ENCODE data around the gene NTN4. TPM values are rescaled to one million over a fixed set of nuclear protein-coding genes. Genes with fewer than 3 reads are reported as not detected.
A peak's percentile ranks its signal among the peaks of the same experiment; 100 is the strongest.

Gene NTN4
- total and polyA plus RNA-seq, 4 donors, result 3.2 to 30.5 (median 15.0) TPM

- no peaks in the 10 kb centered on the region for H3K9me3 ChIP-seq (ENCODE audit: control insufficient read depth in 4 of 4, low read length in 3 of 4)
- H3K4me3 ChIP-seq (ENCODE audit: low read depth in 1 of 3, low read length in 3 of 3), result no peak overlapping the region
- 66% methylated on average over 5 of the region's 5 CpGs for WGBS
- no peak overlapping the region for H3K9ac ChIP-seq (ENCODE audit: low read depth in 1 of 2, low read length in 2 of 2)
- peak overlapping the region in 1 of 2 donors; percentile 20 for H3K27ac ChIP-seq (ENCODE audit: low read depth in 1 of 2, low read length in 2 of 2)
- no peak for DNase-seq (ENCODE audit: low spot score)
- peaks cover 3 to 24% (median 13%) of the 10 kb centered on the region in 4 donors for H3K4me1 ChIP-seq (ENCODE audit: control insufficient read depth in 4 of 4, insufficient read depth in 4 of 4, low read length in 3 of 4)
- no peaks in the 10 kb centered on the region for H3K27me3 ChIP-seq (ENCODE audit: control insufficient read depth in 4 of 4, insufficient read depth in 4 of 4, low read length in 3 of 4)
- no peaks in the 10 kb centered on the region for H3K36me3 ChIP-seq (ENCODE audit: control insufficient read depth in 4 of 4, insufficient read depth in 3 of 4, low read depth in 1 of 4, low read length in 3 of 4)
- TF ChIP-seq FOXA2 (IDR thresholded peaks at IDR 0.05), result no peak
- TF ChIP-seq RXRA (IDR thresholded peaks at IDR 0.05), result peak in 1 of 2 donors; percentile 15
- TF ChIP-seq YY1 (IDR thresholded peaks at IDR 0.05), result no peak
- TF ChIP-seq, protein P1, sequence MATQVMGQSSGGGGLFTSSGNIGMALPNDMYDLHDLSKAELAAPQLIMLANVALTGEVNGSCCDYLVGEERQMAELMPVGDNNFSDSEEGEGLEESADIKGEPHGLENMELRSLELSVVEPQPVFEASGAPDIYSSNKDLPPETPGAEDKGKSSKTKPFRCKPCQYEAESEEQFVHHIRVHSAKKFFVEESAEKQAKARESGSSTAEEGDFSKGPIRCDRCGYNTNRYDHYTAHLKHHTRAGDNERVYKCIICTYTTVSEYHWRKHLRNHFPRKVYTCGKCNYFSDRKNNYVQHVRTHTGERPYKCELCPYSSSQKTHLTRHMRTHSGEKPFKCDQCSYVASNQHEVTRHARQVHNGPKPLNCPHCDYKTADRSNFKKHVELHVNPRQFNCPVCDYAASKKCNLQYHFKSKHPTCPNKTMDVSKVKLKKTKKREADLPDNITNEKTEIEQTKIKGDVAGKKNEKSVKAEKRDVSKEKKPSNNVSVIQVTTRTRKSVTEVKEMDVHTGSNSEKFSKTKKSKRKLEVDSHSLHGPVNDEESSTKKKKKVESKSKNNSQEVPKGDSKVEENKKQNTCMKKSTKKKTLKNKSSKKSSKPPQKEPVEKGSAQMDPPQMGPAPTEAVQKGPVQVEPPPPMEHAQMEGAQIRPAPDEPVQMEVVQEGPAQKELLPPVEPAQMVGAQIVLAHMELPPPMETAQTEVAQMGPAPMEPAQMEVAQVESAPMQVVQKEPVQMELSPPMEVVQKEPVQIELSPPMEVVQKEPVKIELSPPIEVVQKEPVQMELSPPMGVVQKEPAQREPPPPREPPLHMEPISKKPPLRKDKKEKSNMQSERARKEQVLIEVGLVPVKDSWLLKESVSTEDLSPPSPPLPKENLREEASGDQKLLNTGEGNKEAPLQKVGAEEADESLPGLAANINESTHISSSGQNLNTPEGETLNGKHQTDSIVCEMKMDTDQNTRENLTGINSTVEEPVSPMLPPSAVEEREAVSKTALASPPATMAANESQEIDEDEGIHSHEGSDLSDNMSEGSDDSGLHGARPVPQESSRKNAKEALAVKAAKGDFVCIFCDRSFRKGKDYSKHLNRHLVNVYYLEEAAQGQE (IDR thresholded peaks at IDR 0.05), result no peak
- no peak for TF ChIP-seq MAX (IDR thresholded peaks at IDR 0.05)
- no peak for TF ChIP-seq GABPA (IDR thresholded peaks at IDR 0.05 in 1 of 2, conservative IDR thresholded peaks at IDR 0.05 in 1 of 2)
- TF ChIP-seq SP1 (IDR thresholded peaks at IDR 0.05), result peak; percentile 53
- TF ChIP-seq, protein P2, sequence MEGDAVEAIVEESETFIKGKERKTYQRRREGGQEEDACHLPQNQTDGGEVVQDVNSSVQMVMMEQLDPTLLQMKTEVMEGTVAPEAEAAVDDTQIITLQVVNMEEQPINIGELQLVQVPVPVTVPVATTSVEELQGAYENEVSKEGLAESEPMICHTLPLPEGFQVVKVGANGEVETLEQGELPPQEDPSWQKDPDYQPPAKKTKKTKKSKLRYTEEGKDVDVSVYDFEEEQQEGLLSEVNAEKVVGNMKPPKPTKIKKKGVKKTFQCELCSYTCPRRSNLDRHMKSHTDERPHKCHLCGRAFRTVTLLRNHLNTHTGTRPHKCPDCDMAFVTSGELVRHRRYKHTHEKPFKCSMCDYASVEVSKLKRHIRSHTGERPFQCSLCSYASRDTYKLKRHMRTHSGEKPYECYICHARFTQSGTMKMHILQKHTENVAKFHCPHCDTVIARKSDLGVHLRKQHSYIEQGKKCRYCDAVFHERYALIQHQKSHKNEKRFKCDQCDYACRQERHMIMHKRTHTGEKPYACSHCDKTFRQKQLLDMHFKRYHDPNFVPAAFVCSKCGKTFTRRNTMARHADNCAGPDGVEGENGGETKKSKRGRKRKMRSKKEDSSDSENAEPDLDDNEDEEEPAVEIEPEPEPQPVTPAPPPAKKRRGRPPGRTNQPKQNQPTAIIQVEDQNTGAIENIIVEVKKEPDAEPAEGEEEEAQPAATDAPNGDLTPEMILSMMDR (IDR thresholded peaks at IDR 0.05; ENCODE audit: low read depth, low read length, missing input control), result no peak
- TF ChIP-seq RAD21 (IDR thresholded peaks at IDR 0.05), result peak in 1 of 2 donors; percentile 18
- peak in 1 of 2 donors; percentile 12 for TF ChIP-seq HNF4A (conservative IDR thresholded peaks at IDR 0.05)
Measured at GRCh38 chr12:95626854-95627253, 163.7 kb downstream of the NTN4 start.

DNA sequence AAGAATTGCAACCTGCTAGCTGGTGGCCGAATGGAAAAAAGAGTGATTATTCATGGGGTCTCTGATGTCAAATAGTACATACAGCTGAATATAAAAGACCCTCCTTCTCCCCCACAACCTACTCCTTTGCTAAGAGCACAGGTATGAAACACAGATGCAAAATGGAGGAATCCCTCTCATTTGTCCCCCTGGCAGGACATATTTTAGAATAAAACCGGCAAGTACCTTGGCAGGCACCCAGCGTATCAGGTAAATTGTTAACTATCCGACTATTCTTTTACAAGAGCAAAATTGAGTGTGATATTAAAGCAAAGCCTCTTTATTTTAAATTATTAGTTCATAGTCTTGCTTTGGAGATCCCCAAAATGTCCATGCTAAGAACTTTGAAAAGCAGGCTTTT is 165.6 kb downstream of the NTN4 start:
- no peak for DNase-seq (ENCODE audit: low spot score)
- Histone ChIP-seq H3K27me3 (ENCODE audit: control insufficient read depth in 4 of 4, insufficient read depth in 4 of 4, low read length in 3 of 4) (no peaks in the 10 kb centered on the region), H3K27ac (ENCODE audit: low read depth in 1 of 2, low read length in 2 of 2) (peak overlapping the region; percentile 51 to 58), H3K36me3 (ENCODE audit: control insufficient read depth in 4 of 4, insufficient read depth in 3 of 4, low read depth in 1 of 4, low read length in 3 of 4) (no peaks in the 10 kb centered on the region), H3K9ac (ENCODE audit: low read depth in 1 of 2, low read length in 2 of 2) (peak overlapping the region in 1 of 2 donors; percentile 3), H3K9me3 (ENCODE audit: control insufficient read depth in 4 of 4, low read length in 3 of 4) (no peaks in the 10 kb centered on the region), H3K4me1 (ENCODE audit: control insufficient read depth in 4 of 4, insufficient read depth in 4 of 4, low read length in 3 of 4) (peaks cover 3 to 24% (median 13%) of the 10 kb centered on the region in 4 donors), H3K4me3 (ENCODE audit: low read depth in 1 of 3, low read length in 3 of 3) (no peak overlapping the region)
- WGBS, result 31% methylated on average over 4 of the region's 4 CpGs
- TF ChIP-seq YY1 (IDR thresholded peaks at IDR 0.05), result peak; percentile 52
- TF ChIP-seq TAF1 (conservative IDR thresholded peaks at IDR 0.05), result no peak

- WGBS, result 64% methylated on average over 7 of the region's 7 CpGs
- peaks cover 3 to 24% (median 13%) of the 10 kb centered on the region in 4 donors for H3K4me1 ChIP-seq (ENCODE audit: control insufficient read depth in 4 of 4, insufficient read depth in 4 of 4, low read length in 3 of 4)
- peak overlapping the region in 1 of 2 donors; percentile 3 for H3K9ac ChIP-seq (ENCODE audit: low read depth in 1 of 2, low read length in 2 of 2)
- no peak for DNase-seq (ENCODE audit: low spot score)
- no peaks in the 10 kb centered on the region for H3K9me3 ChIP-seq (ENCODE audit: control insufficient read depth in 4 of 4, low read length in 3 of 4)
- H3K27ac ChIP-seq (ENCODE audit: low read depth in 1 of 2, low read length in 2 of 2), result peak overlapping the region; percentile 51 to 58
- no peak overlapping the region for H3K4me3 ChIP-seq (ENCODE audit: low read depth in 1 of 3, low read length in 3 of 3)
- no peaks in the 10 kb centered on the region for H3K36me3 ChIP-seq (ENCODE audit: control insufficient read depth in 4 of 4, insufficient read depth in 3 of 4, low read depth in 1 of 4, low read length in 3 of 4)
- TF ChIP-seq HNF4G (IDR thresholded peaks at IDR 0.05) (no peak), YY1 (IDR thresholded peaks at IDR 0.05) (peak; percentile 1), ZBTB33 (IDR thresholded peaks at IDR 0.05) (no peak), NR2F2 (IDR thresholded peaks at IDR 0.05) (peak; percentile 83)
- H3K27me3 ChIP-seq (ENCODE audit: control insufficient read depth in 4 of 4, insufficient read depth in 4 of 4, low read length in 3 of 4), result no peaks in the 10 kb centered on the region
Measured at GRCh38 chr12:95624589-95624988, 166.0 kb downstream of the NTN4 start.

Measured in liver (tissue), 9 donors.